HG02970 (cell line): ENCODE measurements around the gene RPTOR.
A peak's percentile ranks its signal among the peaks of the same experiment; 100 is the strongest.

Experiments used
- ATAC-seq: cut with Tn5 transposase; IDR thresholded peaks from one replicate; pipeline ENCODE4 v1.9.1; 2021; ENCODE audit warnings: mild to moderate bottlenecking, moderate library complexity, moderate number of reproducible peaks; ENCODE audit not compliant: unreplicated experiment, low FRiP score

RPTOR gene

GRCh38 chr17:80850817-80851216 is 306.2 kb downstream of the RPTOR start:
- no peak for ATAC-seq

GRCh38 chr17:80851277-80851925 is 306.8 kb downstream of the RPTOR start:
- ATAC-seq: no peak

- ATAC-seq: no peak
Measured at GRCh38 chr17:80852476-80853015, 307.9 kb downstream of the RPTOR start.

GRCh38 chr17:80853076-80853475 is 308.4 kb downstream of the RPTOR start:
- ATAC-seq: no peak

- ATAC-seq: no peak
Measured at GRCh38 chr17:80854220-80854619, 309.6 kb downstream of the RPTOR start.

- ATAC-seq: no peak
Measured at GRCh38 chr17:80855196-80855947, 310.7 kb downstream of the RPTOR start.

- peak; percentile 74 for ATAC-seq
Measured at GRCh38 chr17:80855948-80856862, 311.6 kb downstream of the RPTOR start.

GRCh38 chr17:80856863-80857755 is 312.5 kb downstream of the RPTOR start:
- no peak for ATAC-seq

- no peak for ATAC-seq
Measured at GRCh38 chr17:80857756-80858171, 313.1 kb downstream of the RPTOR start.

GRCh38 chr17:80858301-80859001 is 313.8 kb downstream of the RPTOR start:
- ATAC-seq: no peak

- ATAC-seq: no peak
Measured at GRCh38 chr17:80859002-80859941, 314.6 kb downstream of the RPTOR start.

- ATAC-seq: no peak
Measured at GRCh38 chr17:80860101-80860671, 315.5 kb downstream of the RPTOR start.

GRCh38 chr17:80860703-80861417 is 316.2 kb downstream of the RPTOR start:
- ATAC-seq: no peak

- no peak for ATAC-seq
Measured at GRCh38 chr17:80861418-80861815, 316.8 kb downstream of the RPTOR start.

GRCh38 chr17:80861892-80862291 is 317.3 kb downstream of the RPTOR start:
- no peak for ATAC-seq

GRCh38 chr17:80862481-80862961 is 317.9 kb downstream of the RPTOR start:
- ATAC-seq: no peak

GRCh38 chr17:80862978-80863377 is 318.3 kb downstream of the RPTOR start:
- no peak for ATAC-seq
